T47D (cell line): Measurements from ENCODE around the gene RAI1.

ENCODE experiments used
- DNase-seq, 2 experiments: peaks; one replicate each; pipeline versions ENCODE4 v3.0.0 to v3.0.0-alpha.2; 2011 to 2012; ENCODE audit warnings: low read depth in 1 of 2, low spot score in 1 of 2
- JUND ChIP-seq: IDR thresholded peaks from 2 replicates; pipeline ENCODE4 v1.6.1; 2012; ENCODE audit warnings: low read depth
- in situ Hi-C: cut with HindIII; loops from 2 replicates; pipeline ENCODE4 v1.10.0; 2016; ENCODE audit warnings: low sequenced_read_pairs, low pct_unique_long_range_greater_than_20kb

The RAI1 gene

GRCh38 chr17:17723354-17724261, 42.4 kb downstream of the RAI1 start:
- in situ Hi-C loops = no loop called here
- no peak for TF ChIP-seq JUND
- DNase-seq = peak; percentile 50

- no peak for DNase-seq
- in situ Hi-C loops = no loop called here
- no peak for TF ChIP-seq JUND
Measured at GRCh38 chr17:17724307-17725010, 43.2 kb downstream of the RAI1 start.

- no peak for TF ChIP-seq JUND
- no peak for DNase-seq
- in situ Hi-C loops = no loop called here
Measured at GRCh38 chr17:17725011-17725751, 43.9 kb downstream of the RAI1 start.

GRCh38 chr17:17725752-17726457, 44.6 kb downstream of the RAI1 start:
- in situ Hi-C loops = no loop called here
- no peak for TF ChIP-seq JUND
- DNase-seq = no peak

- in situ Hi-C loops = no loop called here
- no peak for DNase-seq
- TF ChIP-seq JUND = no peak
Measured at GRCh38 chr17:17726458-17727060, 45.3 kb downstream of the RAI1 start.

- no peak for TF ChIP-seq JUND
- no peak for DNase-seq
- in situ Hi-C loops = no loop called here
Measured at GRCh38 chr17:17727111-17727659, 45.9 kb downstream of the RAI1 start.

GRCh38 chr17:17728146-17728545, 46.9 kb downstream of the RAI1 start:
- no peak for DNase-seq
- no peak for TF ChIP-seq JUND
- in situ Hi-C loops = no loop called here

GRCh38 chr17:17728550-17729251, 47.4 kb downstream of the RAI1 start:
- TF ChIP-seq JUND = no peak
- DNase-seq = peak in 1 of 2 experiments; percentile 43
- in situ Hi-C loops = no loop called here

- TF ChIP-seq JUND = no peak
- in situ Hi-C loops = no loop called here
- peak; percentile 56 to 74 for DNase-seq
Measured at GRCh38 chr17:17729620-17730249, 48.5 kb downstream of the RAI1 start.

GRCh38 chr17:17730250-17730935, 49.1 kb downstream of the RAI1 start:
- in situ Hi-C loops = no loop called here
- no peak for DNase-seq
- TF ChIP-seq JUND = no peak
